ENCODE results near the gene SCLT1. TPM values are rescaled to one million over a fixed set of nuclear protein-coding genes. Genes with fewer than 3 reads are reported as not detected.

SCLT1 gene
- total and polyA plus RNA-seq, 2 of the 13 experiments (the other 11 are each of a cell fraction or from before 2014, with no cell fraction given), result 1.5 to 8.7 TPM

- TF ChIP-seq ZNF33A (CRISPR knock-in tag; IDR thresholded peaks at IDR 0.05; ENCODE audit: borderline replicate concordance), result no peak
- TF ChIP-seq, protein P1, sequence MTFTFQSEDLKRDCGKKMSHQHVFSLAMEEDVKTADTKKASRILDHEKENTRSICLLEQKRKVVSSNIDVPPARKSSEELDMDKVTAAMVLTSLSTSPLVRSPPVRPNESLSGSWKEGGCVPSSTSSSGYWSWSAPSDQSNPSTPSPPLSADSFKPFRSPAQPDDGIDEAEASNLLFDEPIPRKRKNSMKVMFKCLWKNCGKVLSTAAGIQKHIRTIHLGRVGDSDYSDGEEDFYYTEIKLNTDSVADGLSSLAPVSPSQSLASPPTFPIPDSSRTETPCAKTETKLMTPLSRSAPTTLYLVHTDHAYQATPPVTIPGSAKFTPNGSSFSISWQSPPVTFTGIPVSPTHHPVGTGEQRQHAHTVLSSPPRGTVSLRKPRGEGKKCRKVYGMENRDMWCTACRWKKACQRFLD (CRISPR knock-in tag; IDR thresholded peaks at IDR 0.05; ENCODE audit: borderline replicate concordance), result no peak
- TF ChIP-seq, protein P2, sequence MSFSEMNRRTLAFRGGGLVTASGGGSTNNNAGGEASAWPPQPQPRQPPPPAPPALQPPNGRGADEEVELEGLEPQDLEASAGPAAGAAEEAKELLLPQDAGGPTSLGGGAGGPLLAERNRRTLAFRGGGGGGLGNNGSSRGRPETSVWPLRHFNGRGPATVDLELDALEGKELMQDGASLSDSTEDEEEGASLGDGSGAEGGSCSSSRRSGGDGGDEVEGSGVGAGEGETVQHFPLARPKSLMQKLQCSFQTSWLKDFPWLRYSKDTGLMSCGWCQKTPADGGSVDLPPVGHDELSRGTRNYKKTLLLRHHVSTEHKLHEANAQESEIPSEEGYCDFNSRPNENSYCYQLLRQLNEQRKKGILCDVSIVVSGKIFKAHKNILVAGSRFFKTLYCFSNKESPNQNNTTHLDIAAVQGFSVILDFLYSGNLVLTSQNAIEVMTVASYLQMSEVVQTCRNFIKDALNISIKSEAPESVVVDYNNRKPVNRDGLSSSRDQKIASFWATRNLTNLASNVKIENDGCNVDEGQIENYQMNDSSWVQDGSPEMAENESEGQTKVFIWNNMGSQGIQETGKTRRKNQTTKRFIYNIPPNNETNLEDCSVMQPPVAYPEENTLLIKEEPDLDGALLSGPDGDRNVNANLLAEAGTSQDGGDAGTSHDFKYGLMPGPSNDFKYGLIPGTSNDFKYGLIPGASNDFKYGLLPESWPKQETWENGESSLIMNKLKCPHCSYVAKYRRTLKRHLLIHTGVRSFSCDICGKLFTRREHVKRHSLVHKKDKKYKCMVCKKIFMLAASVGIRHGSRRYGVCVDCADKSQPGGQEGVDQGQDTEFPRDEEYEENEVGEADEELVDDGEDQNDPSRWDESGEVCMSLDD (CRISPR knock-in tag; IDR thresholded peaks at IDR 0.05; ENCODE audit: borderline replicate concordance), result no peak
- TF ChIP-seq CAMTA2 (CRISPR knock-in tag; IDR thresholded peaks at IDR 0.05; ENCODE audit: borderline replicate concordance), result no peak
- no peak for TF ChIP-seq AHR (CRISPR knock-in tag; IDR thresholded peaks at IDR 0.05)
- TF ChIP-seq HMG20B (CRISPR knock-in tag; conservative IDR thresholded peaks at IDR 0.05), result no peak
These were observed 223.4 kb downstream of the SCLT1 start (continued) for GRCh38 chr4:128869776-128870509.

DNA sequence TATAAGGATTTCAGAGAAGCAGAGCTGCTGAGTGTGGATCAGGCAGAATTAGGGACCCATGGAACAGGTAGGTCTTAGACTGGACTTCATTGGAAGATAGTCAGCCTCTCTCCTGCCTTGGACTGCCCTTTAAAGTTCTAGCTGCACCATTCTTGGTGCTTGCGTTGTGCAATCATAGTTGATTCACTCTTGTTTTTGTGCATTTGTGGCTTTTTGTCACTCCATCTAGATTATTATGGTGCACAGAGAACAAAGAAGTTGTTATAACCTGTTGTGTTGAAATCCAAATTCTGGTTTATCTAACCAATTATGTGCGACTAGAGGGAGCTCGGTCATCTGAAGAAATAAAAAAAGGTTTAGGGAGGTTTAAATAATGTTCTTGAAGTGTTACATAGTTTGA lies 224.6 kb downstream of the SCLT1 start:
- Histone ChIP-seq H3K4me1 (ENCODE audit: insufficient read depth, low read length) (peaks cover 21% of the 10 kb centered on the region), H3K36me3 (replicated peaks in 1 of 2; ENCODE audit: control insufficient read depth in 1 of 2, insufficient read depth in 2 of 2, low read length in 2 of 2) (peaks cover 9 to 48% of the 10 kb centered on the region in 2 experiments; a peak in 4 of 5 replicates), H3K4me3 (replicated peaks in 1 of 3; ENCODE audit: insufficient read depth in 1 of 3, low read depth in 2 of 3, low read length in 3 of 3) (no peak overlapping the region), H3K9ac (ENCODE audit: insufficient read depth, low read depth, low read length) (no peak overlapping the region), H3K27me3 (ENCODE audit: control insufficient read depth in 1 of 2, insufficient read depth in 2 of 2, low read length in 2 of 2) (no peaks in the 10 kb centered on the region), H3K4me2 (ENCODE audit: low read depth, low read length) (no peak overlapping the region), H3K9me3 (ENCODE audit: low read length) (no peaks in the 10 kb centered on the region), H3K79me2 (ENCODE audit: insufficient read depth, low read length) (no peaks in the 10 kb centered on the region), H4K20me1 (ENCODE audit: insufficient read depth, low read length) (no peaks in the 10 kb centered on the region), H3K27ac (ENCODE audit: extremely low read length, insufficient read depth, low read length) (no peak overlapping the region), H2AFZ (ENCODE audit: low read length) (no peak overlapping the region)
- no peak for DNase-seq (ENCODE audit: low spot score)
- peak; percentile 30; the same call in 1 of the 2 replicates for TF ChIP-seq CEBPB (IDR thresholded peaks at IDR 0.05; ENCODE audit: borderline replicate concordance, low read depth, low read length)
- no peak for TF ChIP-seq ZNF572 (CRISPR knock-in tag; IDR thresholded peaks at IDR 0.05)
- CTCF ChIA-PET (ENCODE audit: low intra/inter-chr PET ratio, low total read pairs), result no interaction called here
- 99% methylated on average over 3 of the region's 3 CpGs for WGBS (ENCODE audit: low lambda C conversion rate)
- POLR2A ChIA-PET, result no interaction called here
- ATAC-seq, result no peak
- BruUV-seq (replicated peaks), result no TSS peak
- in situ Hi-C loops (cut with HindIII; ENCODE audit: extremely low pct_ligation_motif_present, low pct_unique_long_range_greater_than_20kb), result no loop called here
- intact Hi-C loops (cut with micrococcal nuclease; ENCODE audit: unreplicated experiment), result loop anchor here (10.0 kb wide), 1 partner anchor 226 kb away; the partner anchor contains the start of genes C4orf33 and SCLT1
- no peak for FAIRE-seq

Measured in HepG2 (cell line).